Breast epithelium (tissue), 4 donors: ENCODE data around the gene MGST3. TPM values are rescaled to one million over a fixed set of nuclear protein-coding genes. Genes with fewer than 3 reads are reported as not detected.

ENCODE experiments used
- DNase-seq, 2 donors: peaks; one replicate each; pipeline ENCODE4 v3.0.0-alpha.2; 2019; ENCODE audit warnings: low spot score in 2 of 2
- H3K27ac ChIP-seq, 2 donors: fragments of 200-600 bp; sonication (generic) in 1 of 2; one replicate each; pipeline ENCODE4 v1.5.1; 2016 to 2019; ENCODE audit warnings: mild to moderate bottlenecking in 1 of 2
- H3K27me3 ChIP-seq, 2 donors: fragments of 200-600 bp; sonication (generic) in 1 of 2; one replicate each; pipeline versions ENCODE4 v1.5.1 to v1.6.0; 2017 to 2019; ENCODE audit warnings: control low read depth in 1 of 2, mild to moderate bottlenecking in 1 of 2
- H3K36me3 ChIP-seq: fragments of 200-600 bp; one replicate; pipeline ENCODE4 v1.5.1; 2019
- H3K4me1 ChIP-seq, 2 donors: fragments of 200-600 bp; sonication (generic); one replicate each; pipeline ENCODE4 v1.5.1; 2016 to 2019; ENCODE audit warnings: control low read depth in 1 of 2
- H3K4me3 ChIP-seq, 3 donors: fragments of 200-600 bp; sonication (generic); 1 replicate in 2 of 3; 2 replicates in 1 of 3; pipeline ENCODE4 v1.5.1; 2016 to 2019; ENCODE audit warnings: mild to moderate bottlenecking in 3 of 3, moderate library complexity in 2 of 3
- H3K9me3 ChIP-seq, 2 donors: fragments of 200-600 bp; sonication (generic) in 1 of 2; one replicate each; pipeline ENCODE4 v1.5.1; 2016 to 2019; ENCODE audit warnings: control low read depth in 1 of 2
- CTCF ChIP-seq, 3 donors: fragments of 450-650 bp; IDR thresholded peaks; one replicate each; pipeline ENCODE4 v1.5.1; 2016 to 2017; ENCODE audit warnings: antibody characterized with exemption in 3 of 3, mild to moderate bottlenecking in 3 of 3, moderate library complexity in 3 of 3
- POLR2A ChIP-seq: fragments of 450-650 bp; IDR thresholded peaks from one replicate; pipeline ENCODE4 v1.6.1; 2016; ENCODE audit warnings: antibody characterized with exemption, mild to moderate bottlenecking, moderate library complexity
- POLR2AphosphoS5 ChIP-seq, 3 donors: sonication (generic); formaldehyde crosslinking; IDR thresholded peaks; one replicate each; pipeline ENCODE4 v1.6.1; 2017; ENCODE audit warnings: antibody characterized with exemption in 3 of 3
- intact Hi-C: fragments of 100-400 bp; cut with DNase I; formaldehyde crosslinking; loops from one replicate; pipeline ENCODE4 v1.15.1; 2023; ENCODE audit warnings: low total_unique reads
- total RNA-seq, 3 donors: library from RNA; depleted of rRNA; stranded (reverse); fragments of >200 nt; gene quantifications; one replicate each; pipeline ENCODE4 v1.1.0, GENCODE V29; 2016

MGST3 gene
- total RNA-seq, 3 donors from 2014 or later, result 140 to 318 (median 251) TPM

GRCh38 chr1:165616987-165617546, 14.0 kb upstream of the MGST3 start:
- Histone ChIP-seq H3K27me3 (no peaks in the 10 kb centered on the region), H3K36me3 (no peaks in the 10 kb centered on the region), H3K4me1 (no peaks in the 10 kb centered on the region), H3K27ac (no peak overlapping the region), H3K4me3 (no peak overlapping the region), H3K9me3 (no peaks in the 10 kb centered on the region)
- DNase-seq, result no peak
- intact Hi-C loops, result no loop called here
- no peak for TF ChIP-seq POLR2AphosphoS5 (IDR thresholded peaks at IDR 0.05)
- TF ChIP-seq POLR2A, result no peak
- TF ChIP-seq CTCF (IDR thresholded peaks at IDR 0.05), result no peak

- Histone ChIP-seq H3K36me3 (no peaks in the 10 kb centered on the region), H3K4me1 (no peaks in the 10 kb centered on the region), H3K4me3 (no peak overlapping the region), H3K27ac (no peak overlapping the region), H3K27me3 (no peaks in the 10 kb centered on the region), H3K9me3 (no peaks in the 10 kb centered on the region)
- no peak for TF ChIP-seq CTCF (IDR thresholded peaks at IDR 0.05)
- TF ChIP-seq POLR2AphosphoS5 (IDR thresholded peaks at IDR 0.05), result no peak
- no peak for TF ChIP-seq POLR2A
- no peak for DNase-seq
- intact Hi-C loops, result no loop called here
Measured at GRCh38 chr1:165619647-165620151, 11.3 kb upstream of the MGST3 start.

DNA sequence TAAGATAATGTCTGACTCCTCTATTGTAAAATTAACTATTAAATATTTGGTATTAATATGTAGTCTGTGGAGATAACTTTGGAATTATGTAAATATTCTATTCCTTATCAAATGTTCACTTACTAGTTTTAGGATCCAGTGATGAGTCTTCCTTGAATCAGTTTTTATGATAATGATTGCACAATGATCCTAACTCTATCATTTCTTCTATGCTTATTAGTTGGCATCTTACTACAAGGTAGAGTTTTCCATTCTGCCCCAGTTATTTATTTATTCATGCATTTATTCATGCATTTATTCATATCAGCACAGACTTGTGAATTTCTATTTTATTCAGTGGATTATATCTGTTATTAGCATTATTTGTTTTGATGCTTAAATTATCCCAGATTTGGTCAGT, 7.4 kb upstream of the MGST3 start:
- no peaks in the 10 kb centered on the region for H3K9me3 ChIP-seq
- intact Hi-C loops, result no loop called here
- H3K36me3 ChIP-seq, result no peaks in the 10 kb centered on the region
- H3K4me3 ChIP-seq, result no peak overlapping the region
- TF ChIP-seq POLR2AphosphoS5 (IDR thresholded peaks at IDR 0.05) (no peak), POLR2A (no peak), CTCF (IDR thresholded peaks at IDR 0.05) (no peak)
- no peaks in the 10 kb centered on the region for H3K4me1 ChIP-seq
- no peak for DNase-seq
- H3K27me3 ChIP-seq, result no peaks in the 10 kb centered on the region
- H3K27ac ChIP-seq, result no peak overlapping the region

DNA sequence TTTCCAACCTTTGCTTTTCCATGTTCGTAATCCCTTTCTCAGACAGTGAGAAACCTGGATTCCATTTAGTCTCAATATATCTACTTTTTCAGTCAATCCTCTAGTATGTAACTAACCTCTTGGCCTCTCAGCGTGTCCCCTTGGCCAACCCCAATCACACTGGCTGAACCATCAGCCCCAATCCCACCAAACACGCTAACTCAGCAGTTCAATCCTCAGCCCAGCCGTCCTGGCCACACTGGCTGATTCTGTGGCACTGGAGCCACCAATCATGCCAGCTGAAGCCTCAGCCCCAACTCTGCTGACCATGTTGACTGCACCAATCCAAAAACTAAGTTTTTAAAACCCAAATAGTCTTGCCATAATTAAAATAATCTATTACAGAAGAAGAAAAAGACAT, 6.6 kb upstream of the MGST3 start:
- TF ChIP-seq POLR2A, result no peak
- no peak for TF ChIP-seq POLR2AphosphoS5 (IDR thresholded peaks at IDR 0.05)
- TF ChIP-seq CTCF (IDR thresholded peaks at IDR 0.05), result no peak
- Histone ChIP-seq H3K4me3 (no peak overlapping the region), H3K36me3 (no peaks in the 10 kb centered on the region), H3K27me3 (no peaks in the 10 kb centered on the region), H3K9me3 (no peaks in the 10 kb centered on the region), H3K4me1 (no peaks in the 10 kb centered on the region), H3K27ac (no peak overlapping the region)
- DNase-seq, result no peak
- intact Hi-C loops, result no loop called here

DNA sequence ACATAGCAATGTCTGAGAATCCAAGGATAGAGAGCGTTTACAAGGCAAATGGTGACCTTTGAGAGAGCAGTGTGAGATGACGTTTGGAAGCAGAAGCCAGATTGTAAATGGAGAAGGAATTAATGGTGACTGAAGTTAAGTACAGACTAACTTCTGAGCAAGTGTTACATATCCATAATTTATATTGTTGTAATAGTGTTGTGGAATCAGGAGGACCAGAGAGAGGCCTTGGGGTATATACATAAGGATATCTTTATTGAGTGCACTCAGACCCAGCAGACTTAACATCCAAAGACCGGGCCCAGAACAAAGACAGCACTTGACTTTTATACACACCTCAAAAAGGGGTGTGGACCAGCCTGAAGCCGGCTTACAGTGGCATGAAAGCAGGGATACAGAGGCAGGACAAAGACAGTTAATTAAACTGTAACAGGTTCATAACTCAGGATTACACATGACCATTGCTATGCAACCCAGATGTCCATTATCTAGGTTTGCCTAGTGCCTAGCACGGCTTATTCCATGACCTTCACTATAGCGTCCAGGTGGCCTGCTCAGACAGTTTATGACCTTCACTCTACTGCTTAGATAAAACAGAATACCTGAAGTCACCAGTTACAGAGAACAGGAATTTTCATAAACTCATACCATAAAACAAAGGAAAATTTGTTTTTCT, 2.7 kb upstream of the MGST3 start:
- intact Hi-C loops, result no loop called here
- Histone ChIP-seq H3K9me3 (no peaks in the 10 kb centered on the region), H3K27ac (no peak overlapping the region), H3K27me3 (no peaks in the 10 kb centered on the region), H3K36me3 (no peaks in the 10 kb centered on the region), H3K4me1 (peaks cover 0 to 8% of the 10 kb centered on the region in 2 donors), H3K4me3 (no peak overlapping the region)
- DNase-seq, result no peak
- TF ChIP-seq CTCF (IDR thresholded peaks at IDR 0.05) (no peak), POLR2A (no peak), POLR2AphosphoS5 (IDR thresholded peaks at IDR 0.05) (no peak)
